GM19395 (cell line): ENCODE data around the gene SERPINB10.

ENCODE experiments used
- ATAC-seq: cut with Tn5 transposase; IDR thresholded peaks from one replicate; pipeline ENCODE4 v1.9.1; 2021; ENCODE audit warnings: mild to moderate bottlenecking, moderate library complexity; ENCODE audit not compliant: unreplicated experiment

The SERPINB10 gene

GRCh38 chr18:63907664-63908063 lies at the start of gene SERPINB10:
TSS of gene SERPINB10 (plus strand) at chr18:63907958. CDS start at chr18:63915511, 7,553 bp downstream.
- ATAC-seq, result peak; percentile 69

- ATAC-seq, result no peak
These were observed 49.3 kb upstream of the SERPINB10 start for GRCh38 chr18:63858456-63858855.

- ATAC-seq, result no peak
These were observed 47.8 kb upstream of the SERPINB10 start for GRCh38 chr18:63859781-63860475.

- ATAC-seq, result no peak
These were observed 47.2 kb upstream of the SERPINB10 start for GRCh38 chr18:63860531-63860930.

GRCh38 chr18:63867368-63868125 lies 40.2 kb upstream of the SERPINB10 start:
- no peak for ATAC-seq

- ATAC-seq, result no peak
These were observed 39.2 kb upstream of the SERPINB10 start for GRCh38 chr18:63868546-63868945.

- ATAC-seq, result no peak
These were observed 38.4 kb upstream of the SERPINB10 start for GRCh38 chr18:63869374-63869773.

GRCh38 chr18:63869851-63870250 lies 37.9 kb upstream of the SERPINB10 start:
- ATAC-seq, result no peak

- no peak for ATAC-seq
These were observed 35.9 kb upstream of the SERPINB10 start for GRCh38 chr18:63871836-63872235.

- ATAC-seq, result no peak
These were observed 35.2 kb upstream of the SERPINB10 start for GRCh38 chr18:63872586-63872985.

GRCh38 chr18:63878343-63878742 lies 29.4 kb upstream of the SERPINB10 start:
- no peak for ATAC-seq

- no peak for ATAC-seq
These were observed 28.8 kb upstream of the SERPINB10 start for GRCh38 chr18:63878925-63879324.

- ATAC-seq, result no peak
These were observed 28.0 kb upstream of the SERPINB10 start for GRCh38 chr18:63879709-63880108.

GRCh38 chr18:63881851-63882250 lies 25.9 kb upstream of the SERPINB10 start:
- ATAC-seq, result no peak

- no peak for ATAC-seq
These were observed 25.2 kb upstream of the SERPINB10 start for GRCh38 chr18:63882333-63883141.

GRCh38 chr18:63883617-63884016 lies 24.1 kb upstream of the SERPINB10 start:
- ATAC-seq, result no peak

- peak; percentile 45 for ATAC-seq
These were observed 20.3 kb upstream of the SERPINB10 start, which contains the start of gene SERPINB2 for GRCh38 chr18:63887424-63887823. TSS of gene SERPINB2 (plus strand) at chr18:63887705. CDS start at chr18:63891445, 3,740 bp downstream.

GRCh38 chr18:63888470-63889190 lies 19.1 kb upstream of the SERPINB10 start:
- ATAC-seq, result no peak

- ATAC-seq, result no peak
These were observed 18.1 kb upstream of the SERPINB10 start for GRCh38 chr18:63889626-63890025.

GRCh38 chr18:63890237-63890949 lies 17.4 kb upstream of the SERPINB10 start:
- no peak for ATAC-seq
